GM21515 (cell line): ENCODE results near the gene NKAP.
"Not testable (repeated sequence)": the region's sequence is repeated elsewhere in the genome, so short reads cannot be mapped to it uniquely, and the experiment has no call there.

Source experiments
- ATAC-seq: cut with Tn5 transposase; IDR thresholded peaks from one replicate; pipeline ENCODE4 v1.9.1; 2021; ENCODE audit not compliant: unreplicated experiment

NKAP gene

GRCh38 chrX:119941336-119941735 lies 2.2 kb downstream of the NKAP start:
- no peak for ATAC-seq

GRCh38 chrX:119935215-119935874 lies 8.2 kb downstream of the NKAP start:
- no peak for ATAC-seq

- not testable (repeated sequence) for ATAC-seq
Observed at GRCh38 chrX:119922391-119922790, 21.2 kb downstream of the NKAP start.

- no peak for ATAC-seq
Observed at GRCh38 chrX:119919835-119920585, 23.5 kb downstream of the NKAP start.

- ATAC-seq, result no peak
Observed at GRCh38 chrX:119917877-119918276, 25.7 kb downstream of the NKAP start.

GRCh38 chrX:119916310-119916709 lies 27.2 kb downstream of the NKAP start:
- no peak for ATAC-seq

- no peak for ATAC-seq
Observed at GRCh38 chrX:119900976-119901375, 42.6 kb downstream of the NKAP start.

GRCh38 chrX:119899125-119899524 lies 44.4 kb downstream of the NKAP start:
- ATAC-seq, result no peak

GRCh38 chrX:119895843-119896326 lies 47.7 kb downstream of the NKAP start, which contains the start of gene AKAP14:
Gene AKAP14 (plus strand): TSS chrX:119895893. CDS start chrX:119903224, 7,331 bp downstream.
- ATAC-seq, result no peak

GRCh38 chrX:119891961-119892692 lies 51.4 kb downstream of the NKAP start:
- ATAC-seq, result not testable (repeated sequence)

- not testable (repeated sequence) for ATAC-seq
Observed at GRCh38 chrX:119890626-119891025, 52.9 kb downstream of the NKAP start.

GRCh38 chrX:119887721-119888425 lies 55.7 kb downstream of the NKAP start:
- ATAC-seq, result no peak

- ATAC-seq, result no peak
Observed at GRCh38 chrX:119885554-119886428, 57.8 kb downstream of the NKAP start.

GRCh38 chrX:119880552-119881437 lies 62.8 kb downstream of the NKAP start:
- peak; percentile 73 for ATAC-seq

GRCh38 chrX:119880076-119880475 lies 63.5 kb downstream of the NKAP start:
- no peak for ATAC-seq

GRCh38 chrX:119878740-119879139 lies 64.8 kb downstream of the NKAP start:
- ATAC-seq, result no peak

- ATAC-seq, result peak; percentile 96
Observed at GRCh38 chrX:119871599-119872395, 71.8 kb downstream of the NKAP start, which contains the start of the genes NDUFA1 and RNF113A. Gene NDUFA1 (plus strand): TSS chrX:119871832. CDS start chrX:119871912, 80 bp downstream. Gene RNF113A (minus strand): TSS chrX:119871733. CDS start chrX:119871613, 120 bp downstream.

GRCh38 chrX:119871245-119871598 lies 72.3 kb downstream of the NKAP start:
- ATAC-seq, result peak; percentile 28
